GM13976 (cell line): ENCODE measurements around the gene TMEM39B.

Experiments used
- DNase-seq: peaks from one replicate; pipeline ENCODE4 v3.0.0; 2012; ENCODE audit warnings: low spot score
- in situ Hi-C: fragments of 300-500 bp; cut with MboI; formaldehyde crosslinking; loops from one replicate; pipeline ENCODE4 v1.12.0; 2022; ENCODE audit warnings: low sequenced_read_pairs, mixed read lengths, inconsistent platforms; ENCODE audit not compliant: unreplicated experiment
- TF ChIP-seq, protein P1 (sequence below): IDR thresholded peaks from 2 replicates; pipeline ENCODE4 v1.5.1; 2012; ENCODE audit warnings: borderline replicate concordance, mild to moderate bottlenecking; ENCODE audit not compliant: insufficient read depth; ENCODE audit errors: extremely low read depth, missing control alignments, control extremely low read depth

TMEM39B gene

DNA sequence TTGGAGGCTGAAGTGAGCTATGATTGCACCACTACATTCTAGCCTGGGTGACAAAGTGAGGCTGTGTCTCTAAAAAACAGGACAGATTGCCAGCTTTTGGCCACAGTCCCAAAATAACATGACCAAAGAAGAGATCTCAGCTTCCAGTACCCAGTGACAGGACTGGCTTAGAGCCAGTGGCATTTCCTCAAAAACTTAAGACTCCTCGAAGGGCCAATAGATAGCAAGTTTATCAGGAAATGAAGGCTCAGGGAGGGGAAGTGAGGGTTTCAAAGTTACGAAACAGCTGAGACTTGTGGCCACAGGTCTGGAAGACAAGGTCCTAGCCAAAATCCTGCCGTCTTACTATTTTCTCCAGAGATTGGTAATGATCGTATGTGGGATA is 6.3 kb upstream of the TMEM39B start:
- peak; percentile 41 for DNase-seq
- in situ Hi-C loops = no loop called here
- TF ChIP-seq, protein P1, sequence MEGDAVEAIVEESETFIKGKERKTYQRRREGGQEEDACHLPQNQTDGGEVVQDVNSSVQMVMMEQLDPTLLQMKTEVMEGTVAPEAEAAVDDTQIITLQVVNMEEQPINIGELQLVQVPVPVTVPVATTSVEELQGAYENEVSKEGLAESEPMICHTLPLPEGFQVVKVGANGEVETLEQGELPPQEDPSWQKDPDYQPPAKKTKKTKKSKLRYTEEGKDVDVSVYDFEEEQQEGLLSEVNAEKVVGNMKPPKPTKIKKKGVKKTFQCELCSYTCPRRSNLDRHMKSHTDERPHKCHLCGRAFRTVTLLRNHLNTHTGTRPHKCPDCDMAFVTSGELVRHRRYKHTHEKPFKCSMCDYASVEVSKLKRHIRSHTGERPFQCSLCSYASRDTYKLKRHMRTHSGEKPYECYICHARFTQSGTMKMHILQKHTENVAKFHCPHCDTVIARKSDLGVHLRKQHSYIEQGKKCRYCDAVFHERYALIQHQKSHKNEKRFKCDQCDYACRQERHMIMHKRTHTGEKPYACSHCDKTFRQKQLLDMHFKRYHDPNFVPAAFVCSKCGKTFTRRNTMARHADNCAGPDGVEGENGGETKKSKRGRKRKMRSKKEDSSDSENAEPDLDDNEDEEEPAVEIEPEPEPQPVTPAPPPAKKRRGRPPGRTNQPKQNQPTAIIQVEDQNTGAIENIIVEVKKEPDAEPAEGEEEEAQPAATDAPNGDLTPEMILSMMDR = no peak

DNA sequence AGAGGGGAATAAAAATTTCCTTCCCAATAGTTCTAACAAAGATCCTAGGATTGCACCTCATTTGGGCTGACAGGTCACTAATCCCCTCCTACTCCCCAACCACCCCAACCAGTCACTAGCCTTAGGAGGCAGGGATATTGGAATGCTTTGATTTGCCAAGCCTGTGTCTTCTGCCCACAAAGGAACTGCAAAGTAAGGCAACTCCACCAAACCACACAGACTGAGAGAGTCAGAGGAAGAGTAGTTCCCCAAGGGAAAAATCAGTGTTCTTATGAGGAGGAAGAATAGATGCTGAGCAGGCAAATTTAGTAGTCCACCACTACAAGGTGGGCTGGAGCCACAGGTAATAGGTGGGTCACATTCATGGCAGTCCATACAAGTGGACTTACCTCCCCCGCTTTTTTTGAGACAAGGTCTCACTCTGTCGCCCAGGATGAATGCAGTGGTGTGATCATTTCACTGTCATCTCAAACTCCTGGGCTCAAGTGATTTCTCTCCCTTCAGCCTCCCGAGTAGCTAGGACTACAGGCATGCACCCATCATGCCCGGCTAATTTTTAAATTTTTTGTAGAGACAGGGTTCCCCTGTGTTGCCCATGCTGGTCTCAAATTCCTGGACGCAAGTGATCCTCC is 3.7 kb upstream of the TMEM39B start:
- in situ Hi-C loops = no loop called here
- TF ChIP-seq, protein P1 = no peak
- no peak for DNase-seq

DNA sequence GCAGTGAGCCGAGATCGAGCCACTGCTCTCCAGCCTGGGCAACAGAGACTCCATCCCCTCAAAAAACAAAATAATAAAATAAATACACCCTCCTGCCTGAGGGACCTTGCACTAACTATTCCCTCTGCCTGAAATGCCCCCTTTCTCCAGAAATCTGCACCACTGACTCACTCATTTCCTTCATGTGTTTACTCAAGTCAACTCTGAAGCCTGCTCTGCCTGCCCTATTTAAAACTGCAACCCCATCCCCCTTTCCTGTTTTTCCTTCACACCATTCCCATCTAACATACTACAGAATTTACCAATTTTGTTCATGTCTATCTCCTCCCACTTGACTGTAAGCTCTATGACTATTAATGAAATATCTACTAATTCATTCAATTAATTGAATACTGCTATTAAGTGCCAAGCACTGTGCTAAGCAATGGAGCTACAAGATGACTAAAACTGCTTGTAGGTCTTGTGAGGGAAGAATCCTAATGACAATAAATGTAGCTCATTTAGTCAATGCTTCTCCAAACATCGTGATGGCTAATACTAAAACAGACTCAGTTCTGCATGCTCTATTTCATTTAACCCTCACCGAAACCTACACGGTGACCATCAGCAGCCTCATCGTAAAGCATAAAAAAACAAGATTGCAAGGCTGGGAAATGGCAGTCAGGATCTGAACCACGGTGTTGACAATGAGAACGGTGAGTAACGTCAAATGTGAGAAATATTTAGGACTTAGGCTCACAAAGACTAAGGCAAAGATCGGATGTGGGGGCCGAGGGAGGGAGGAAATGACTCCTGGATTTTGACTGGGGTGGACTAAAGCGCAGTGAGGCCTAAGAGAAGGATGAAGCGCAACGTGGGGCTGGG is 749 bp upstream of the TMEM39B start:
- TF ChIP-seq, protein P1 = no peak
- in situ Hi-C loops = no loop called here
- DNase-seq = no peak

DNA sequence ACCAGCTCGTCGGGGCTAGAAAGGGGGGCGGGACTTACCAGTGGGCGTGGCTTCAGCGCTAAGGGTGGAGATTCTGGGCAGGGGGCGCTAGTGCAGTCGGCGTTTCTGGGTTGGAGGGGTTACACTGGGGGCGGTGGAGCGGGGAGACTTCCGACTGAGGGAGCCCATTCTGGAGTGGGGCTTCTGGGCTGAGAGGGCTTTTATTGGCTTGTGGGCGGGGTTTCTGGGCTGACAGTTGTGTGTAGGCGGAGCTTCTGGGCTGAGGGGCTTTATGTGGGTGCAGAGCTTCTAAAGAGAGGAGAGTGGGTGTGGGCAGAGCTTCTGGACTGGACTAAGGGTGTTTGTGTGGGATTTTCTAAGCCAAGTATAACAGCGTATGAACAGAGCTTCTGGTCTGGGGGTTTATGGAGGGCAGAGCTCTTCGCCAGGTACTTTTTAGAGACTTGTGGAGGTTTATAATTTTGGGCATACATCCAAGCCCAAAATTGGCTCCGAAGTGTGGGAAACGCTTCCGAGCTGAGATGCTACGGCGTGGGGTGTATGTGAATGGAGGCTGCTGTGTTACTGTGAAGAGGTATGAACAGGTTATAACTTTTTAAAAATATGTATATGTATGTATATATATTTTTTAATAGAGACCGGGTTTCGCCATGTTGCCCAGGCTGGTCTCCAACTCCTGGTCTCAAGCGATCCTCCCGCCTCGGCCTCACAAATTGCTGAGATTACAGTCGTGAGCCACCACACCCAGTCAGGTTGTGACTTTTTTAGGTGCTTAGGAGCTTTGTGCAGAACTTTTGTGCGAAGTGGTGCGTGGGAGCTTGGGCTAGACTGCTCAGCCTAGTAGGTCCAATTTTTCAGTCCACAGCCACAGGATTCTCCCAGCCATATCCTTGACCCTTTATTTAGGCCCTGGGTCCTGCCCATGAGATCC is 825 bp downstream of the TMEM39B start:
- DNase-seq = no peak
- TF ChIP-seq, protein P1 = no peak
- in situ Hi-C loops = no loop called here

DNA sequence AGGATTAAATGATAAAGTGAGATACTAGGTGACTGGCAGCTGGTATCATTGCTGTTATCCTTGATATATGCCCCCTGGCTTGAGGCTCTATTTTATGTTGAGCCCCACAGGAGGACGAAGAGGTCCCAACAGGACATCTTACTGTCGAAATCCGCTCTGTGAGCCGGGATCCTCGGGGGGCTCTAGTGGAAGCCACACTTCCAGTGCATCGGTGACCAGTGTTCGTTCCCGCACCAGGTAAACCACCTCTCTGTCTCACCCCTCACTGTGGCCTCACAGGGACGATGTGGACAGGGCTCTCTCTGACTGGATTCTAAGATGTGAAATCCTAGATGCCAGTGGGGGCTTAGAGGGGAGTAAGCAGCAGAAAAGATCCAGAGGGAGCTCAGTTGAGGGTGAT is 2.1 kb downstream of the TMEM39B start:
- no peak for DNase-seq
- TF ChIP-seq, protein P1 = no peak

DNA sequence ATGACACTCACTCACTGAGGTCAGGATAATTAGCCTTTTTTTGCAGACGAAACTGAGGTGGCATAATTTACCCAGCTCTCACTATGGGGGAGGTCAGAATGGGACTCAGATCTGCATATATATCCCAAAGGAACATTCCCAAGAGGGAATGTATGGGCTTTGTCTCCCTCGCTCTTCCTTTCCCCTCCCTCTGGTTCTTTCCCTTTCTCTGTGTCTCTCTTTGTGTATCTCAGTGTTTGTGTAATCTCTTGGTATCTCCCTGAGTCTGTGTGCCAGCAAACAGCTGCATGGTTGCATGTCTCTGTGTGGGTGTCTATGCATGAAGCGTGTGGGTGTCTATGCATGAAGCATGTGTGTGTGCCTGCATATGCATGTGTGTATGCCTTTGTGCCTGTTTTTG is 4.7 kb downstream of the TMEM39B start:
- no peak for DNase-seq
- TF ChIP-seq, protein P1 = no peak

More for the DNA sequence above, 2.1 kb downstream of the TMEM39B start:
- in situ Hi-C loops = no loop called here

More for the DNA sequence above, 4.7 kb downstream of the TMEM39B start:
- in situ Hi-C loops = no loop called here
